ENCODE data around the gene PCDH20. TPM values are rescaled to one million over a fixed set of nuclear protein-coding genes. Genes with fewer than 3 reads are reported as not detected.
A peak's percentile ranks its signal among the peaks of the same experiment; 100 is the strongest.

PCDH20 gene
- not detected for polyA plus RNA-seq (2012; ENCODE audit: low read depth, missing spikeins)

GRCh38 chr13:61415749-61416148 is at the start of gene PCDH20:
Gene PCDH20 (minus strand): TSS chr13:61415849. CDS start chr13:61415158, 691 bp downstream.
- no peak for DNase-seq (ENCODE audit: insufficient read length, low spot score)
- no peak for FAIRE-seq

GRCh38 chr13:61463024-61463423 is 47.4 kb upstream of the PCDH20 start:
- DNase-seq (ENCODE audit: insufficient read length, low spot score) = no peak
- no peak for FAIRE-seq
- TF ChIP-seq POLR2A (IDR thresholded peaks at IDR 0.05; ENCODE audit: low read depth, low read length) (no peak), POLR2AphosphoS5 (IDR thresholded peaks at IDR 0.05; ENCODE audit: low read depth, low read length) (no peak), TAF1 (IDR thresholded peaks at IDR 0.05; ENCODE audit: low read depth, low read length) (no peak), PAX5 (IDR thresholded peaks at IDR 0.05; ENCODE audit: insufficient read depth, low read length, severe bottlenecking) (no peak), POU2F2 (IDR thresholded peaks at IDR 0.05; ENCODE audit: low read depth, low read length) (no peak), SPI1 (IDR thresholded peaks at IDR 0.05; ENCODE audit: low read depth, low read length) (no peak)

More at GRCh38 chr13:61415749-61416148, at the start of gene PCDH20:
- no peak for TF ChIP-seq SPI1 (IDR thresholded peaks at IDR 0.05; ENCODE audit: low read depth, low read length)
- TF ChIP-seq POLR2AphosphoS5 (IDR thresholded peaks at IDR 0.05; ENCODE audit: low read depth, low read length) = no peak
- no peak for TF ChIP-seq POU2F2 (IDR thresholded peaks at IDR 0.05; ENCODE audit: low read depth, low read length)
- no peak for TF ChIP-seq POLR2A (IDR thresholded peaks at IDR 0.05; ENCODE audit: low read depth, low read length)
- TF ChIP-seq PAX5 (IDR thresholded peaks at IDR 0.05; ENCODE audit: insufficient read depth, low read length, severe bottlenecking) = no peak
- TF ChIP-seq TAF1 (IDR thresholded peaks at IDR 0.05; ENCODE audit: low read depth, low read length) = no peak

- DNase-seq (ENCODE audit: insufficient read length, low spot score) (no peak), FAIRE-seq (no peak)
- no peak for TF ChIP-seq POLR2A (IDR thresholded peaks at IDR 0.05; ENCODE audit: low read depth, low read length)
- TF ChIP-seq SPI1 (IDR thresholded peaks at IDR 0.05; ENCODE audit: low read depth, low read length) = peak; percentile 56; the same call in 1 of the 2 replicates
- no peak for TF ChIP-seq POU2F2 (IDR thresholded peaks at IDR 0.05; ENCODE audit: low read depth, low read length)
Observed at GRCh38 chr13:61453121-61453520, 37.5 kb upstream of the PCDH20 start.

- FAIRE-seq (no peak), DNase-seq (ENCODE audit: insufficient read length, low spot score) (no peak)
- TF ChIP-seq POLR2AphosphoS5 (IDR thresholded peaks at IDR 0.05; ENCODE audit: low read depth, low read length) = no peak
- no peak for TF ChIP-seq TAF1 (IDR thresholded peaks at IDR 0.05; ENCODE audit: low read depth, low read length)
Observed at GRCh38 chr13:61432029-61432428, 16.4 kb upstream of the PCDH20 start.

GRCh38 chr13:61423915-61424314 is 8.3 kb upstream of the PCDH20 start:
- DNase-seq (ENCODE audit: insufficient read length, low spot score) (no peak), FAIRE-seq (no peak)
- TF ChIP-seq POLR2A (IDR thresholded peaks at IDR 0.05; ENCODE audit: low read depth, low read length) = no peak
- TF ChIP-seq PAX5 (IDR thresholded peaks at IDR 0.05; ENCODE audit: insufficient read depth, low read length, severe bottlenecking) = no peak
- no peak for TF ChIP-seq POU2F2 (IDR thresholded peaks at IDR 0.05; ENCODE audit: low read depth, low read length)
- no peak for TF ChIP-seq TAF1 (IDR thresholded peaks at IDR 0.05; ENCODE audit: low read depth, low read length)
- TF ChIP-seq POLR2AphosphoS5 (IDR thresholded peaks at IDR 0.05; ENCODE audit: low read depth, low read length) = no peak
- TF ChIP-seq SPI1 (IDR thresholded peaks at IDR 0.05; ENCODE audit: low read depth, low read length) = no peak

GRCh38 chr13:61417086-61417570 is 1.5 kb upstream of the PCDH20 start:
- FAIRE-seq (no peak), DNase-seq (ENCODE audit: insufficient read length, low spot score) (no peak)
- TF ChIP-seq TAF1 (IDR thresholded peaks at IDR 0.05; ENCODE audit: low read depth, low read length) = no peak
- TF ChIP-seq POLR2A (IDR thresholded peaks at IDR 0.05; ENCODE audit: low read depth, low read length) = no peak
- no peak for TF ChIP-seq SPI1 (IDR thresholded peaks at IDR 0.05; ENCODE audit: low read depth, low read length)
- TF ChIP-seq POLR2AphosphoS5 (IDR thresholded peaks at IDR 0.05; ENCODE audit: low read depth, low read length) = no peak
- TF ChIP-seq PAX5 (IDR thresholded peaks at IDR 0.05; ENCODE audit: insufficient read depth, low read length, severe bottlenecking) = no peak
- no peak for TF ChIP-seq POU2F2 (IDR thresholded peaks at IDR 0.05; ENCODE audit: low read depth, low read length)

- TF ChIP-seq POLR2AphosphoS5 (IDR thresholded peaks at IDR 0.05; ENCODE audit: low read depth, low read length) = no peak
- FAIRE-seq (no peak), DNase-seq (ENCODE audit: insufficient read length, low spot score) (no peak)
Observed at GRCh38 chr13:61415058-61415721, 459 bp downstream of the PCDH20 start.

- FAIRE-seq (no peak), DNase-seq (ENCODE audit: insufficient read length, low spot score) (no peak)
- TF ChIP-seq PAX5 (IDR thresholded peaks at IDR 0.05; ENCODE audit: insufficient read depth, low read length, severe bottlenecking) (no peak), TAF1 (IDR thresholded peaks at IDR 0.05; ENCODE audit: low read depth, low read length) (no peak), POU2F2 (IDR thresholded peaks at IDR 0.05; ENCODE audit: low read depth, low read length) (no peak), SPI1 (IDR thresholded peaks at IDR 0.05; ENCODE audit: low read depth, low read length) (no peak), POLR2AphosphoS5 (IDR thresholded peaks at IDR 0.05; ENCODE audit: low read depth, low read length) (no peak), POLR2A (IDR thresholded peaks at IDR 0.05; ENCODE audit: low read depth, low read length) (no peak)
Observed at GRCh38 chr13:61414686-61415057, 977 bp downstream of the PCDH20 start.

GRCh38 chr13:61413572-61414535 is 1.8 kb downstream of the PCDH20 start:
- DNase-seq (ENCODE audit: insufficient read length, low spot score) = no peak
- no peak for TF ChIP-seq SPI1 (IDR thresholded peaks at IDR 0.05; ENCODE audit: low read depth, low read length)
- TF ChIP-seq TAF1 (IDR thresholded peaks at IDR 0.05; ENCODE audit: low read depth, low read length) = no peak
- no peak for TF ChIP-seq POU2F2 (IDR thresholded peaks at IDR 0.05; ENCODE audit: low read depth, low read length)
- TF ChIP-seq POLR2A (IDR thresholded peaks at IDR 0.05; ENCODE audit: low read depth, low read length) = no peak
- no peak for TF ChIP-seq PAX5 (IDR thresholded peaks at IDR 0.05; ENCODE audit: insufficient read depth, low read length, severe bottlenecking)
- no peak for TF ChIP-seq POLR2AphosphoS5 (IDR thresholded peaks at IDR 0.05; ENCODE audit: low read depth, low read length)
- FAIRE-seq = no peak
